Peyer's patch (tissue), 4 donors: Measurements from ENCODE around the gene EPHA6.

Source experiments
- CTCF ChIP-seq, 6 experiments: fragments of 450-650 bp in 4 of 6; fragments of 200-600 bp in 2 of 6; sonication (generic) in 1 of 6; IDR thresholded peaks; one replicate each; pipeline ENCODE4 v1.5.1; 2017 to 2019; ENCODE audit warnings: antibody characterized with exemption in 6 of 6, mild to moderate bottlenecking in 3 of 6, moderate library complexity in 1 of 6
- POLR2A ChIP-seq, 2 donors: fragments of 450-650 bp; IDR thresholded peaks; one replicate each; pipeline ENCODE4 v1.5.1; 2017; ENCODE audit warnings: antibody characterized with exemption in 2 of 2, mild to moderate bottlenecking in 2 of 2, moderate library complexity in 2 of 2

GRCh38 chr3:97009427-97010019 lies 195.1 kb downstream of the EPHA6 start:
- TF ChIP-seq CTCF (IDR thresholded peaks at IDR 0.05) (no peak), POLR2A (IDR thresholded peaks at IDR 0.05) (no peak)
